Rectal smooth muscle tissue (tissue), 1 donor: ENCODE results near the gene BDH1.
A peak's percentile ranks its signal among the peaks of the same experiment; 100 is the strongest.

Experiments
- H3K27ac ChIP-seq: one replicate; pipeline ENCODE4 v1.7.0; 2013; ENCODE audit warnings: low read depth, low read length, inconsistent platforms
- H3K27me3 ChIP-seq: one replicate; pipeline ENCODE4 v1.7.0; 2013; ENCODE audit warnings: low read length; ENCODE audit not compliant: control insufficient read depth, insufficient read depth
- H3K36me3 ChIP-seq: one replicate; pipeline ENCODE4 v1.7.0; 2013; ENCODE audit warnings: low read length; ENCODE audit not compliant: control insufficient read depth, insufficient read depth
- H3K4me1 ChIP-seq: one replicate; pipeline ENCODE4 v1.7.0; 2013; ENCODE audit warnings: low read length; ENCODE audit not compliant: control insufficient read depth, insufficient read depth
- H3K4me3 ChIP-seq: one replicate; pipeline ENCODE4 v1.7.0; 2013; ENCODE audit warnings: low read length
- H3K9ac ChIP-seq: one replicate; pipeline ENCODE4 v1.7.0; 2013; ENCODE audit warnings: low read length

The BDH1 gene

GRCh38 chr3:197511130-197511529 lies 44.6 kb downstream of the BDH1 start:
- peaks cover 5% of the 10 kb centered on the region for H3K36me3 ChIP-seq
- no peak overlapping the region for H3K27ac ChIP-seq
- H3K9ac ChIP-seq, result no peak overlapping the region
- no peaks in the 10 kb centered on the region for H3K4me1 ChIP-seq
- H3K27me3 ChIP-seq, result no peaks in the 10 kb centered on the region
- no peak overlapping the region for H3K4me3 ChIP-seq

- Histone ChIP-seq H3K36me3 (peaks cover 5% of the 10 kb centered on the region), H3K9ac (no peak overlapping the region), H3K27ac (no peak overlapping the region), H3K4me3 (no peak overlapping the region), H3K27me3 (no peaks in the 10 kb centered on the region), H3K4me1 (no peaks in the 10 kb centered on the region)
These were observed 45.1 kb downstream of the BDH1 start for GRCh38 chr3:197510642-197511018.

- Histone ChIP-seq H3K27me3 (no peaks in the 10 kb centered on the region), H3K36me3 (peaks cover 2% of the 10 kb centered on the region), H3K4me1 (no peaks in the 10 kb centered on the region), H3K4me3 (peak overlapping the region; percentile 74), H3K27ac (no peak overlapping the region), H3K9ac (peak overlapping the region; percentile 49)
These were observed 46.6 kb downstream of the BDH1 start for GRCh38 chr3:197508924-197509775.

GRCh38 chr3:197508461-197508860 lies 47.3 kb downstream of the BDH1 start:
- Histone ChIP-seq H3K4me3 (no peak overlapping the region), H3K36me3 (peaks cover under 1% of the 10 kb centered on the region), H3K27ac (no peak overlapping the region), H3K9ac (no peak overlapping the region), H3K27me3 (no peaks in the 10 kb centered on the region), H3K4me1 (no peaks in the 10 kb centered on the region)

GRCh38 chr3:197508051-197508451 lies 47.7 kb downstream of the BDH1 start:
- H3K9ac ChIP-seq, result no peak overlapping the region
- no peak overlapping the region for H3K27ac ChIP-seq

GRCh38 chr3:197507541-197507940 lies 48.2 kb downstream of the BDH1 start:
- no peaks in the 10 kb centered on the region for H3K36me3 ChIP-seq
- H3K4me1 ChIP-seq, result no peaks in the 10 kb centered on the region
- no peak overlapping the region for H3K4me3 ChIP-seq
- H3K27me3 ChIP-seq, result no peaks in the 10 kb centered on the region
- H3K27ac ChIP-seq, result no peak overlapping the region
- H3K9ac ChIP-seq, result no peak overlapping the region

More at GRCh38 chr3:197508051-197508451, 47.7 kb downstream of the BDH1 start:
- H3K27me3 ChIP-seq, result no peaks in the 10 kb centered on the region
- H3K4me3 ChIP-seq, result no peak overlapping the region
- no peaks in the 10 kb centered on the region for H3K36me3 ChIP-seq
- no peaks in the 10 kb centered on the region for H3K4me1 ChIP-seq

- Histone ChIP-seq H3K27ac (no peak overlapping the region), H3K9ac (no peak overlapping the region), H3K36me3 (no peaks in the 10 kb centered on the region), H3K4me3 (no peak overlapping the region), H3K4me1 (no peaks in the 10 kb centered on the region), H3K27me3 (no peaks in the 10 kb centered on the region)
These were observed 48.7 kb downstream of the BDH1 start for GRCh38 chr3:197507081-197507480.

GRCh38 chr3:197505796-197506548 lies 49.8 kb downstream of the BDH1 start:
- Histone ChIP-seq H3K9ac (no peak overlapping the region), H3K27me3 (no peaks in the 10 kb centered on the region), H3K36me3 (no peaks in the 10 kb centered on the region), H3K4me1 (no peaks in the 10 kb centered on the region), H3K27ac (no peak overlapping the region), H3K4me3 (no peak overlapping the region)

GRCh38 chr3:197504641-197505121 lies 51.1 kb downstream of the BDH1 start:
- Histone ChIP-seq H3K4me3 (no peak overlapping the region), H3K27ac (no peak overlapping the region), H3K27me3 (no peaks in the 10 kb centered on the region), H3K4me1 (no peaks in the 10 kb centered on the region), H3K36me3 (no peaks in the 10 kb centered on the region), H3K9ac (no peak overlapping the region)

- Histone ChIP-seq H3K27me3 (no peaks in the 10 kb centered on the region), H3K36me3 (no peaks in the 10 kb centered on the region), H3K4me3 (no peak overlapping the region), H3K27ac (no peak overlapping the region), H3K9ac (no peak overlapping the region), H3K4me1 (no peaks in the 10 kb centered on the region)
These were observed 51.5 kb downstream of the BDH1 start for GRCh38 chr3:197504229-197504628.

- no peaks in the 10 kb centered on the region for H3K36me3 ChIP-seq
- H3K4me3 ChIP-seq, result no peak overlapping the region
- no peaks in the 10 kb centered on the region for H3K4me1 ChIP-seq
- no peaks in the 10 kb centered on the region for H3K27me3 ChIP-seq
- no peak overlapping the region for H3K27ac ChIP-seq
- no peak overlapping the region for H3K9ac ChIP-seq
These were observed 52.1 kb downstream of the BDH1 start for GRCh38 chr3:197503652-197504051.

- Histone ChIP-seq H3K27me3 (no peaks in the 10 kb centered on the region), H3K4me3 (no peak overlapping the region), H3K27ac (no peak overlapping the region), H3K9ac (no peak overlapping the region), H3K36me3 (no peaks in the 10 kb centered on the region), H3K4me1 (no peaks in the 10 kb centered on the region)
These were observed 53.7 kb downstream of the BDH1 start for GRCh38 chr3:197501879-197502620.
